ENCODE results near the gene UBE2E2.
"Not testable (repeated sequence)": the region's sequence is repeated elsewhere in the genome, so short reads cannot be mapped to it uniquely, and the experiment has no call there.

Gene UBE2E2

DNA sequence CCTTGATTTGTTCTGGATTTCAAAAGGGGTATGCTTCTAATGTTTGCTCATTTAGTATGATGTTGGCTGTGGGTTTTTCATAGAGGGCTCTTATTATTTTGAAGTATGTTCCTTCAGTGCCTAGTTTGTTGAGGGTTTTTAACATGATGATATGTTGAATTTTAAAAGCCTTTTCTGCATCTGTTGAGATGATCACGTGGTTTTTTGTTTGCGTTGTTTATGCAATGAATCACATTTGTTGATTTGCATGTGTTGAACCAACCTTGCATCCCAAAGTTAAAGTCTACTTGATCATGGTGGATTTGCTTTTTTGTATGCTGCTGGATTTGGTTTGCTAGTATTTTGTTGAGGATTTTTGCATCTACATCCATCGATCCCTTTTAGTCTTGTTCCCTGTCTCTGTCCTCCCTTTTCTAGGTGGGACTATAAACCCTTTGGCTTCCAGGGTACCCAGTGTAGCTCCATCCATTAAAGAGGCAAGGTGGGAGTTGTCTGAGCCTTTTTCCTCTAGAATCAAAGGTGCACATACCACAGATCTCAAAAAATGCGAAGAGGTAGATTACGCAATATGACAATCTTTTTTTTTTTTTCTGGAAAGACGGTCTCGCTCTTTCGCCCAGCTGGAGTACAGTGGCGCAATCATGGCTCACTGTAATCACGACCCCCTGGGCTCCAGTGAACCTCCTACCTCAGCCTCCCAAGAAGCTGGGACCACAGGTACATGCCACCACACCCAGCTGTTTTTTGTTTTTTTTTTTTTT lies 381.0 kb downstream of the UBE2E2 start:
- no peak for DNase-seq (ENCODE audit: low read depth, low spot score)

DNA sequence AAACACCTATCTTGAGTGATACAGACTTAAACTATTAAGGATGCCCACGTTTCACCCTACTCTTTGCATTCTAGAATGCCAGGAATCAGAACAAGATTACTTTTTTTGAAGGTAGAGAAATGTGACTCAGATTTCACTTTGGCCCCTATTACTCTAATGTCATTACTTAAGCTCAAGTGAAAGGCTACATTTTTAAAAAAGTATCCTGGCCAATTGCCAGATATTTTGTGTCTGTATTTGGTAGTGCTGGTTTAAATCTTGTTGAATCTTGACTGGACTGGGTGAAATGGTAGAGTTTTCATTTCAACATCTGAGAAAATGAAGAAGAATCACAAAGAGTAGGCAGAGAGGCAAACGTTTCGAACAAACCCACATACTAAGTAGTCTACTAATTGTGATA lies 384.4 kb downstream of the UBE2E2 start:
- no peak for DNase-seq (ENCODE audit: low read depth, low spot score)

DNA sequence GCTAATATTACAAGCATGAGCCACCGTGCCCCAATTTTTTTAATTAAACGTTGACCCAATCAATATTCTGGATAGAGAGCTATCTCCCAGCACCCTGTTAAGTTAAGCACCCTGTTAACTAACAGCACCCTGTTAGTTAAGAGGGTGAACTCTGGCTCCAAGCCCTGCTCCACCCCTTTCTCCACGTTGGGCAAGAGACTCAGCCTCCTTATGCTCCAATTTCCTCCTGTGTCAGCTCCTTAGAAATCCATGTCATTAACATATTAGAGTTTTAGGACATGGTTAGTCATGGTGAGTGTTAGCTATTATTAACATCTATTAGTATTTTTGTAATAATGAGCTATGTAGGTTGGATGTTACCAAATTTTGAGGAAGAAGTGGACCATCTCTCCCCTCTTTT lies 385.4 kb downstream of the UBE2E2 start:
- DNase-seq (ENCODE audit: low read depth, low spot score), result no peak

DNA sequence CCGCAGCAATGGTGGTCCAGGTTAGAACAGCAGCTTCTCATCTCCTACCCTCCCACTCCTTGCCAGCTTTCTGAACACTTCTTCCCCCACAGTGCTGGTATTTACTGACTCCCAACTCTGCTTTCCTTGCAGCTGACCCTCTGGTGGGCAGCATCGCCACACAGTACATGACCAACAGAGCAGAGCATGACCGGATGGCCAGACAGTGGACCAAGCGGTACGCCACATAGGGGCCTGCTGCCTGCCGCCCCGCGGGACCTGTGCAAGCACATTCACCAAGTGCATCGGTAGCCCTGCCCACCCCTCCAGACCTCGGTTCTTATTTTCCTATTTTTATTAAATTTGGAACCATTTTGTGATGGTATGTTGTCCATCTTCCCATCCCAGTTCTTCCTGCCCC lies 386.5 kb downstream of the UBE2E2 start:
- DNase-seq (ENCODE audit: low read depth, low spot score), result no peak

DNA sequence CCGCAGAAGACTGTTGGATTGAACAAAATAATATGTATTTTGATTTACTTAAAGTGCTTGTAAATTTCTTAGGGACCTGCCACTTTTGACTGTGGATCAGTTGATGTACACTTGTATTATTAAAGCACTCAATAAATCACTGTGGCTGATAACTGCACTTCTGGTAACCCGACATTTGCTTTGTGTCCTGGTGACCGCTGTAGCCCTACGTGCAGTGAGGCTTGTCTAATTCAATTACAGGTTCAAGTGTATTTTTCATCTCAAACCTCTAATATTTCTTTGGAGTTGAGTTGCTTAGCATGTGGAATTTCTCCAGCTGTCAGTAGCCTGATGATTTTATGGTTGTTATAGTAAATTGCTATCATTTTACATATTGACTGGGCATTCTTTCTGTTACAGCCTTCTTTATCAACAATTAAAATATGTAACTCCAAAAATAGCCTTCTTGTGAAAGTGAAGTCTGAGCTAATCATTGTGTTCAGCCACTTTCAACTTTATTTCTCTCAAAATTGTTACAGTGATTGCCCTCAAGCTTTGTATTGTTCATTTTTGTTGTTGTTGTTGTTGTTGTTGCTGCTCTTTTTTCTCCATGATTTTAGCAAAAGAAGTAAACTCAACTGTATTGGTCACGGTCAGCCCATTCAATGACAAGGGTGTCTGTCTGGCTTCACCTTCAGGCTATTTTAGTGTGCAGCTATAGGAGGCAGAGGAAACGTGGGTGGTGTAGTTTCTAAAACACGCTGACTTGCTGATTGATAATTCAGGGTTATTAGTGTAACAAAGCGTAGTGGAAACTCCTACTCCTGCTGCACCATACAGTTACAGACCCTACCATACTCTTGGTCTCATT lies 387.5 kb downstream of the UBE2E2 start:
- no peak for DNase-seq (ENCODE audit: low read depth, low spot score)

DNA sequence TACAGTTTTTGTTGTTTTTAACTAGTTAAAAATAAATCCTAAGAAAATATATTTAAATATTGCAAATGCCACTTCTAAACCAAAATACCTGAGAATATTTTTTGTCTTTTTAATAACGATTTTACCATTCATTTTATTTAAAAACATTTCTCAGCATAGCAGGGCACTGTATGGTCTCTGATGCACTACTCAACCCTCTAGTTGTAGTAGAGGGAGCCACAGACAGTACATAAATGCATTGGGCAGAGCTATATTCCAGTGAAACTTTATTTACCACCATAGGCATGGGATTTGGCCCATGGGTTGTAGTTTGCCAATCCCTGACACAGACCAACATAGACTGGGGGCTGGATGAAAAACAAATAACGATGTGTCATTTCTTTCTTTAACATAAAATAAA lies 388.2 kb downstream of the UBE2E2 start:
- no peak for DNase-seq (ENCODE audit: low read depth, low spot score)

DNA sequence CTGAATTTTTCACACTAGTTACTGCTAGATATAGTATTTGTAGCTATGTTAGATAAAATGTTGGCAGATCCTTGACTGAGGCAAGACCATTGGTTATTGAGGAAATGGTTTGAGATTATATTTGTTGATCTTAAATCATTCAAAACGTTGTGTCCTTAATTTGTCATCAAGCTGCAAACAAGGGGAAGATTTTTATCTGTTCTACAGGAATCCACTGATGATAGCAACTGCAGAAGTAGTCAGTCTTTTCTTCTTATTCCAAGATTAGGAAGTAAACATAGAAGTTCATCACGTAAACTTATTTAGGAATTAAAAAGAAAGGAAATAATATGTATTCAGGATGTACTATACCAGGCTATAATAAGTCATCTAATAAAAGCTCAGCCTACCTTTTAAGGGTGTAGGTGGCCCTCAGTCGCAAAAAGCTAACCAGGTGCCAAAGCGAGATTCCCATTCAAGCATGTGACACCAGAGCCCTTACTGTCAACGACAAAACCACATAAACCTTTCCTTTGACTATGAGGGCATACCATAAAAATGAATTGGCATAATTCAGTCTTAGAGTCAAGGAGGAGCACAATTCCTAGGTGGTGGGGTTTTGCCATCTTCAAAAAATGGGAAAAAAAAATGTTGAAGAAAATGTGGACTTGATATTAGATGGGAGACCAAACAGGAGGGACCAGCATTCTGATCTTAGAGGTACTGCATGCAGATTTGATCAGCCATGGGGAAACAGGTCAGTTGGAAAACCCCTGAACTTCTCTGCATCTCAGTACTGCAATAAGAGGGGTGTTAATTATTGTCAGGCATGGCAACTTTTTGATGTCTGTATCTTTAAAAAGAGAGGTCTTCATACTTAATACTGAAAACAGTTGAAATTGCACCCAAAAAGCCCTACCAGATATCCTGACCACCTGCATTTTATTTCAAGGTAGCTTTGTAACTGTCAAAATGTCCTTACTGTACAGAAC lies 390.1 kb downstream of the UBE2E2 start:
- no peak for DNase-seq (ENCODE audit: low read depth, low spot score)

DNA sequence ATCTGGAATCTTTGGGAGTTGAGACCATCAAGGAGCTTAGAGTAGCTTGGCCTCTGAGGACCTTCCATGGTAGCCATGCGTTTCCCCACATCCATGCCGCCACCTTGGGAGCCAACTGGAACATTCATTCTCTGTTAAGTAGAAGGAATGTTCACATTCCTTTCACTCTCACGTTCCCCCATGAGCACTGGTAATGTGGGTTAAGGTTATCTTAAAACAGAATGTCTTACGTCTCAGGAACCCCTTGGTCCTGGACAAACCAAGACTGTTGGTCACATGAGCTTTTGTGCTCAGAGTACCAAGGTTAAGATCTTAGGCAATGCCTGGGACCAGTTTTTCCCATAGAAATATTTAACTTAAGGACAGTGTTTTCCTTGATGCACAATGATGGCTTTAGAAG lies 390.9 kb downstream of the UBE2E2 start:
- no peak for DNase-seq (ENCODE audit: low read depth, low spot score)

DNA sequence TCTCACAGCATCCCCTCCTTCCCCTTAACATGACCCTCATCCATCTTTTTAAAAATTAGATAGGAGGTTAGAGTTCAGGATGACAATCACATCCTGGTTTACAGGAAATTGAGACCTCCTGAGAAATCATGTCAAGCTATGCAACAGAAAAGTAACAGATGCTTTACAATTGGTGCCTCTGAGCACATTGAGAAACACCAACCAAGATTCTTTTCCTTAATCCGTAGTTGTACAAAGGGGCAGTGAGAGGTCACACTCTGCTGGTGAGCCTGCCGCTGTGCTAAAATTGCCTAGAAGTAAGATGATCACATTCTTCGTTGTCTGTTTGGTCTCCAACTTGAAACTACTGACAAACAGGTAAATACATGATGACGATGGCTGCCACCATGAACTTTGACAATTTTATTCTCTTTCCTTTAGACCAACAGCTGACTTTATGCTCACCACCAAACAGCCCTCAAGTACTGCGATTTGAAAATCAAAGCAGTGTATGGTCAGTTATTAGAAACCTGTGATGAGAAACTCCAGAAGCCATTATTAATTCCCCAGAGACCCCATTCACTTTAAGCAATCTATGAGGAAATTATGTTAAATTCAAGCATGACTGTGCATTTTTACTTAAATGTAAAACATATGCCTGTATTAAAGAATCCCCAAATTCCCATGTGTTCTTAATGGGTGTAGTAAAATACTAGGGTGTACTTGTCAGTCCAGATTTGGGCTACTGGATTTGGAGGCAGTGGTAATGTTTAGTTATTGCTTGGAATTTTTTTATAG lies 392.0 kb downstream of the UBE2E2 start:
- DNase-seq (ENCODE audit: low read depth, low spot score), result no peak

DNA sequence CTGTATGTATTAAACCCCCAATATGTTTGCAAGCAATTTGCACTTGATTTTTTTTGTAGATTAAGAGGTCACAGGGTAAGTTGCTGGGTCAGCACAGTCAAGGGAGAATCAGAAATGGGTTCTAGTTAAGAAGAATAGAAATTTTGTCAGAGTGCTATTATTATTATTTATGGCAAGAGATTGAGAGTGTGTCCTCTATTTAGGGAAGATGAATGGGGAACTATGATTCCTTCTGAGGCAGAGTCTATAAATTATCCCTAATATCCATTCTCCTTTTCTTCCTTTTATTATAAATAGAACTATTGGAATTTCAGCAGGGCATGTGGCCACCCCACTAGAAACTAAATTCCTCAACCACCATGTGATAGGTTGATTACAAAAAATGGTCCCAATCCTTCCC lies 392.7 kb downstream of the UBE2E2 start:
- no peak for DNase-seq (ENCODE audit: low read depth, low spot score)

DNA sequence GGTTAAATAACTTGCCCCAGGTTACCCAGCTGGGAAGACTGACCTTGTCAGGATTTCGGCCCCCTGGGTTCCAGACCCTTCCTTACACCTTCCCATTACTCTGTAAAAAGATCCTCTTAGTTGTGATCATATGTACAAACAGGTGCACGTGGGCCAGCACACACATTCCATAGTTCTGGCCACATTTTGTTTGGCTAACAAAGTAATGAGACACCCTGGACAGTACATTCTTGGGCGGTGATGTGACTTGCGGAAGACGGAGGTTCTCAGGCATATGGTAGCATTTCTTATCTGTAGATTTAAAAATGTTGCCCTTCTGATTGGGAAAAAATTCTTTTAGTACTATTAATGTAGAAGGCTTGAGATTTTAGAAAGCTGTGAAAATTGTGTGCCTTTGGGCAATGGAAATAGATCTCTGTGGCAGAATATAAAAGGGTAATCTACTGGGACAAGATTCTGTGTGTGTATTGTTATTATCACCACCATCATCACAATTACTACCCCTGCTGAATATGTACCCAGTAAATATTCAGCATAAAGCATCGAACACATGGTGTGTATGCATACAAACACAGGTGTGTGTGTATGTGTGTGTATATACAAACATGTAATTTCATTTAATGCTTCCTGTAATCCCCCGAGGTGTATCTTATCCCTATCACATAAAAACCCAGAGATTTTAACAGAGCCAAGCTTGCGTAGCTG lies 397.2 kb downstream of the UBE2E2 start:
- no peak for DNase-seq (ENCODE audit: low read depth, low spot score)

DNA sequence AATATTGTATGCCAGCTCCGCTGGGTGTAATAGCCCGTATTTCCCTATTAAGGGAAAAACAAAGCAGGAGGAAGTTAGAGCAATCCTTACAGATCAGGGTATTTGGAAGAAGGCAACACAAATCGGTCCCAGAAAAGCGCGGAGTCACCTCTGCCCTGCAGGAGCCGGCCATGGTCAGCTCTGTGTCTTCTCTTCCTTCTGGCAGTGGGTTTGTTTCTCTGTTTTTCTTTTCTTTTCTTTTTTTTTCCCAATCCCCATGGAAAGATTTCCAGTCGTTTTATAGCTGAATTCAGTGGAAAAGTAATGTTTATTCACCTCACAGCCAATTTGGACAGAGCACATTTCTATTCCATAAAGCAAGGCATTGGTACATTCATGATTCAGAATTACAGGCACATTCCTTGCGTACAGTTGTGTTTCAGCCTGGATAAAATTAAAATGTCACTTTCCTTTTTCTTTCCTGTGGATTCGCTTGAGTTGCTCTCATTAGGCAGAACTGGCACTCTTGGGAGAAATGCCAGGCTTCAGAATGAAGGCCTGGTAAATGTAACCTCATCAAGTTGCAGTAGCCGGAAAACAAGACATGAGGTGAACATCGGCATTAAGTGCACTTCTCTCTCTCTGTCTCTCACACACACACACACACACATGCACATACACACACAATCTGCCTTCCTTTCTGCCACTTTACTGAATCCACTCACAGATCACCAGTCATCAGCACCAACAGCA lies 398.1 kb downstream of the UBE2E2 start:
- no peak for DNase-seq (ENCODE audit: low read depth, low spot score)

DNA sequence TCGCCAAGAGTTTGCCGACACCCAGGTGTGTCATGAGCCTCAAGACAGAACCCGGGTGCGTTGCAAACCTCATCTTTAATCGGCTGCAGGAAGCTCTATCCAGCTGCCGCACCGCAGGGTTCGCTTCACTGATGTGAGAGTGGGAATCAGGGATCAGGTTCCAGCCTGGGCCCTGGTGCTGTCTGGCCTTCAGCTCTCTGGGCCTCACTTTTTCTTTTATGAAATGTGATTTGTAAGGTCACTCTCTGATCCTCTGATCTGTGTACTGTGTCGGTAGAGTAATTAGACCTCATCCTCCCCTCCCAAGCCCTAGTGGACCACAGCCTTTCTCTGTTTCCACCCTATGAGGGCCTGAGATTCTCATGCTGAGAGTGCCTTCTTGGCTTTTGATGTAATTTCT lies 399.8 kb downstream of the UBE2E2 start:
- no peak for DNase-seq (ENCODE audit: low read depth, low spot score)

DNA sequence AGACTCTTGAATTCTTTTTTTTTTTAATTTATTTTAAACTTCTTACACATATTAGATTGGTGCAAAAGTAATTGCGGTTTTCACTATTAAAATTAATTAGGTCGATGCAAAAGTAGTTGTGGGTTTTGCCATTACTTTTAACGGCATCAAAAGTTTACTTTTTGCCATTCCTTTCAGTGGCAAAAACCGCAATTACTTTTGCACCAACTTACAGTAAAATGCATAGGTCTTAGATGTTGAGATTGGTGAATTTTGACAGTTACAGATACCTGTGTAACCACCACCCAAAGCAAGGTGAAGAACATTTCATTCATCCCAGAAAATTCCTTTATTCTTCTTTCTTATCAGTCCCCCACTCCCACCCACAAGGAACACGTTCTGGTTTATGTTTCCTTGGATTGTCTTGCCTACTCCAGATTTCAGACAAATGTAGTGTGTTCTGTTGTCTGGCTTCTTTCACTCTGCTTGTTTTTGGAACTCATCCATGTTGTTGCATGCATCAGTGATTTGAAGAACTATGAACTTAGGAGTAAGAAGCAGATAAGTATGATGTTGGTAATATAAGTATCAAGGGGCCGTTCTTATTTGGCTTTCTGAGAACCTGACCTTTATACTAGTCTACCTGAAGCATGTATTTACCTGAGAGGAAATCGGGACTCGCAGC lies 404.2 kb downstream of the UBE2E2 start:
- no peak for DNase-seq (ENCODE audit: low read depth, low spot score)

DNA sequence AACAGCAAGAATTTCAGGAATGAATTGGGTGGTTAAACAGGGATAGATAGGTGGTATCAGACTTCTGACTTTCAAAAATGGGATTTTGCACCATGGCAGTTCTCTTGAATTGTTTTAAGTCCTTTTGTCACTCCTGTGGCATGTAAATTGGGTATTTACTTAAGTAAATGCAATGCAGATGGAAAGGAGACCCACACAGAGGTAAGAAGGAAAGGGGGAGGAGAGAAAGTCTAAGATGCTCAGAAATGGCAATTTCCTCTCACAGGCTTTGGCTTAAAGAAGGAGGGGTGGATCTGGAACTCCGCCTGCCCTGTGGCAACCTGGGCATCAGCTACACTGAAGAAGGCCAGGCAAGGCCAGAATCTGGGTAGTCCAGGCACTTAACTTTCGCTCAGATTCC lies 405.5 kb downstream of the UBE2E2 start:
- DNase-seq (ENCODE audit: low read depth, low spot score), result no peak

DNA sequence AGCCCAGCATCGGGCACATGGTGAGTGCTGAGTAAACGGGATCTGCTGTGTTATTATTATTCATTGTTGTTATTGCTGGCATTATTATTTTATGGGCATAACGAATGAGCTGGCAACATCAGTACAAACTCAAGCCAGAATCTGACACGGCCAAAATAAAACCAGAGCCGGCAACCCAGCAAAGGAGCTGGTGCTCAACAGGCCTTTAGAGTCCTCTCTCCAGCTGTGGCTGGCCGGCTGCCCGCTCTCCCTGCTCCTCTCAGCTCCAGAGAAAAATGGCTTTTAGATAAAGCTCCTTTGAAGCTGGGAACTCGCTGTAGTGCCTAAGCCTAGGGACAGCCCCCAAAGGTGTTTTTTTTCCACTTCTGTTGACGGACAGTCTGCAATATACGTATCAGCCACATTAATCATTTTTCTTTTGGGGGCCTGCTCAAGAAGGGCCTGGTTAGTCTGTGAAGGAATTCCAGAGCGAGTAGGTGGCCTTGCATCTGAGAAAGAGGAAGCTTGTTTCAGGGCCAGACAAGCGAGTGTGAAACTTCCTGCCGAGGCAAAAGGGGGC lies 408.7 kb downstream of the UBE2E2 start:
- DNase-seq (ENCODE audit: low read depth, low spot score), result no peak

DNA sequence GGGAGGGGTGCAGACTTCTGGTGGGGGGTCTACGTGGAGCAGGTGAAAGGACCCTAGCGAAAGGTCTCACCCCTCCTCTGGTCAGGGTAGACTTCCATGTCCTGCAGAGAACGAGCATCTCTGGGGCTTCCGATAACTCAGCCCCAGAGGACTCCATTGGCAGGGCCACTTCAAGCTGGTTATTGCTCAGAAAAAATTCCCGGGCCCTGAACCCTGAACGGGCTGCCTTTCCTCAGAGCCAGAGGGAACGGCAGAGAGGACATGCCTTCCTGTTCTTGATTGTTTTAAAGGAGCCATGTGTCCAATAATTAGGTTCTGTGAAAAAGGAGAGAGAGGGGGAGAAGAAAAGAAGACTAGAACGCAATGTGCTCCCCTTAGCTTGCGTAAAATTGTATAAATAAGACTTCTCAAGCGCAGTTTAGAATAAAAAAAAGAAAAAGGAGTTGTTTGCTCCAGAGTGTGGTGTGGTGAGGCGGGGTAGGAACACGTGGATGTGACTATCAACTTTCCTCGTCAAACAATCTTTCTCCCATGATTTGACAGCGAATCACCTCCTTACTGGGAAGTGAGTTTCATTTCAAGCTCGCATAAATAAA lies 409.3 kb downstream of the UBE2E2 start:
- DNase-seq (ENCODE audit: low read depth, low spot score), result no peak

DNA sequence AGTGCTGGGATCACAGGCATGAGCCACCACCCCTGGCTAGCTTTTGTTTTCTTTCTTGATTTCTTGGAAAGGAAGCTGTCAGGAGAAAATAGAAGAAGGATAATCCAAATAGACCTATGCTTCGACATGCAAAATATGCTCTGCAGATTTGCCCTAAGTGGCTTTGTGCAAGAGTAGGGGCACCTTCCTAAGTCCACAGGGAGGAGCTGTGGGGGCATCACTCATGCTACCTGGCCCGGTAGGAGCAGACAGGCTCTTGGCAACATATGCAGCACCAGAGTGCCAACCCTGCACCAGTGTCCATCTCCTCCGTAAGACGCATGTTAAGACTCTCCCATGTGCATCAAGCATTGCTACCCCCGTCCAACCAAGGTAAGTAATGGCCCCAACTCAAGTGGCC lies 411.9 kb downstream of the UBE2E2 start:
- no peak for DNase-seq (ENCODE audit: low read depth, low spot score)

DNA sequence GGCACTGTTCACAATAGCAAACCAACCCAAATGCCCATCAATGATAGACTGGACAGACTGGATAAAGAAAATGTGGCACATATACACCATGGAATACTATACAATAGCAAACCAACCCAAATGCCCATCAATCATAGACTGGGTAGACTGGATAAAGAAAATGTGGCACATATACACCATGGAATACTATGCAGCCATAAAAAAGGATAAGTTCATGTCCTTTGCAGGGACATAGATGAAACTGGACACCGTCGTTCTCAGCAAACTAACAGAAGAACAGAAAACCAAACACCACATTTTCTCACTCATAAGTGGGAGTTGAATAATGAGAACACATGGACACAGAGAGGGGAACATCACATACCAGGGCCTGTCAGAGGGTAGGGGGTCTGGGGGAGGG lies 415.3 kb downstream of the UBE2E2 start:
- not testable (repeated sequence) for DNase-seq (ENCODE audit: low read depth, low spot score)

Measured in activated CD4-positive, CD25-positive, alpha-beta regulatory T cell treated with anti-CD3 and anti-CD28 coated beads, Interleukin-2, amount 50 U/mL, for 16 hours (primary cell).